GM19452 (cell line): ENCODE measurements around the gene DRG1.
A peak's percentile ranks its signal among the peaks of the same experiment; 100 is the strongest.
"Not testable (repeated sequence)": the region's sequence is repeated elsewhere in the genome, so short reads cannot be mapped to it uniquely, and the experiment has no call there.

Experiments used
- ATAC-seq: cut with Tn5 transposase; IDR thresholded peaks from one replicate; pipeline ENCODE4 v1.9.1; 2021; ENCODE audit not compliant: unreplicated experiment

The DRG1 gene

GRCh38 chr22:31399211-31400022, at the start of gene DRG1:
Gene DRG1 (plus strand): TSS chr22:31399604. CDS start chr22:31399684, 80 bp downstream.
- ATAC-seq, result peak; percentile 98

GRCh38 chr22:31349960-31350359, 49.4 kb upstream of the DRG1 start:
- no peak for ATAC-seq

GRCh38 chr22:31350410-31350863, 49.0 kb upstream of the DRG1 start:
- no peak for ATAC-seq

GRCh38 chr22:31354515-31354914, 44.9 kb upstream of the DRG1 start:
- ATAC-seq, result no peak

- no peak for ATAC-seq
Observed at GRCh38 chr22:31360029-31360428, 39.4 kb upstream of the DRG1 start.

- ATAC-seq, result no peak
Observed at GRCh38 chr22:31361743-31362142, 37.7 kb upstream of the DRG1 start.

GRCh38 chr22:31363885-31364465, 35.4 kb upstream of the DRG1 start:
- ATAC-seq, result no peak

- ATAC-seq, result no peak
Observed at GRCh38 chr22:31367426-31367825, 32.0 kb upstream of the DRG1 start.

GRCh38 chr22:31377612-31378011, 21.8 kb upstream of the DRG1 start:
- ATAC-seq, result no peak

- no peak for ATAC-seq
Observed at GRCh38 chr22:31378123-31378522, 21.3 kb upstream of the DRG1 start.

GRCh38 chr22:31378651-31379050, 20.8 kb upstream of the DRG1 start:
- not testable (repeated sequence) for ATAC-seq

GRCh38 chr22:31393893-31394292, 5.5 kb upstream of the DRG1 start:
- no peak for ATAC-seq

GRCh38 chr22:31394326-31394725, 5.1 kb upstream of the DRG1 start:
- ATAC-seq, result no peak

GRCh38 chr22:31398231-31398630, 1.2 kb upstream of the DRG1 start:
- ATAC-seq, result no peak

GRCh38 chr22:31400023-31400397, 606 bp downstream of the DRG1 start:
- no peak for ATAC-seq

GRCh38 chr22:31402350-31402749, 2.9 kb downstream of the DRG1 start:
- ATAC-seq, result not testable (repeated sequence)

- ATAC-seq, result no peak
Observed at GRCh38 chr22:31425331-31426050, 26.1 kb downstream of the DRG1 start.

- ATAC-seq, result no peak
Observed at GRCh38 chr22:31431950-31432349, 32.5 kb downstream of the DRG1 start.

- no peak for ATAC-seq
Observed at GRCh38 chr22:31436132-31436531, 36.7 kb downstream of the DRG1 start.

GRCh38 chr22:31439808-31440207, 40.4 kb downstream of the DRG1 start:
- no peak for ATAC-seq

- no peak for ATAC-seq
Observed at GRCh38 chr22:31440681-31441080, 41.3 kb downstream of the DRG1 start.

- ATAC-seq, result no peak
Observed at GRCh38 chr22:31441652-31442051, 42.2 kb downstream of the DRG1 start.
